GM21576 (cell line): ENCODE measurements around the gene TRAF3IP1.

Experiments
- ATAC-seq: cut with Tn5 transposase; IDR thresholded peaks from one replicate; pipeline ENCODE4 v1.9.1; 2021; ENCODE audit warnings: mild to moderate bottlenecking, moderate library complexity; ENCODE audit not compliant: unreplicated experiment

Gene TRAF3IP1

GRCh38 chr2:238378230-238379095 is 58.1 kb downstream of the TRAF3IP1 start:
- ATAC-seq = no peak

GRCh38 chr2:238379096-238379810 is 58.9 kb downstream of the TRAF3IP1 start:
- no peak for ATAC-seq

- no peak for ATAC-seq
Measured at GRCh38 chr2:238380336-238380735, 60.0 kb downstream of the TRAF3IP1 start.

- no peak for ATAC-seq
Measured at GRCh38 chr2:238380785-238381184, 60.5 kb downstream of the TRAF3IP1 start.

- ATAC-seq = no peak
Measured at GRCh38 chr2:238381341-238382115, 61.2 kb downstream of the TRAF3IP1 start.

GRCh38 chr2:238382381-238382781 is 62.1 kb downstream of the TRAF3IP1 start:
- ATAC-seq = no peak

- no peak for ATAC-seq
Measured at GRCh38 chr2:238383135-238383534, 62.8 kb downstream of the TRAF3IP1 start.

- ATAC-seq = no peak
Measured at GRCh38 chr2:238383743-238384380, 63.5 kb downstream of the TRAF3IP1 start.

- no peak for ATAC-seq
Measured at GRCh38 chr2:238387332-238387731, 67.0 kb downstream of the TRAF3IP1 start.

GRCh38 chr2:238388794-238389193 is 68.5 kb downstream of the TRAF3IP1 start:
- ATAC-seq = no peak

GRCh38 chr2:238389988-238390589 is 69.8 kb downstream of the TRAF3IP1 start:
- ATAC-seq = no peak

GRCh38 chr2:238391042-238391689 is 70.8 kb downstream of the TRAF3IP1 start:
- ATAC-seq = no peak

GRCh38 chr2:238396663-238397062 is 76.3 kb downstream of the TRAF3IP1 start:
- ATAC-seq = no peak

- no peak for ATAC-seq
Measured at GRCh38 chr2:238397356-238397755, 77.0 kb downstream of the TRAF3IP1 start.

GRCh38 chr2:238398577-238398976 is 78.3 kb downstream of the TRAF3IP1 start:
- ATAC-seq = no peak

- ATAC-seq = no peak
Measured at GRCh38 chr2:238399094-238399493, 78.8 kb downstream of the TRAF3IP1 start.

GRCh38 chr2:238401551-238401950 is 81.2 kb downstream of the TRAF3IP1 start:
- no peak for ATAC-seq

GRCh38 chr2:238403632-238404405 is 83.5 kb downstream of the TRAF3IP1 start:
- ATAC-seq = no peak
